ENCODE data around the gene NUP62CL.
A peak's percentile ranks its signal among the peaks of the same experiment; 100 is the strongest.
"Not testable (repeated sequence)": the region's sequence is repeated elsewhere in the genome, so short reads cannot be mapped to it uniquely, and the experiment has no call there.

NUP62CL gene

DNA sequence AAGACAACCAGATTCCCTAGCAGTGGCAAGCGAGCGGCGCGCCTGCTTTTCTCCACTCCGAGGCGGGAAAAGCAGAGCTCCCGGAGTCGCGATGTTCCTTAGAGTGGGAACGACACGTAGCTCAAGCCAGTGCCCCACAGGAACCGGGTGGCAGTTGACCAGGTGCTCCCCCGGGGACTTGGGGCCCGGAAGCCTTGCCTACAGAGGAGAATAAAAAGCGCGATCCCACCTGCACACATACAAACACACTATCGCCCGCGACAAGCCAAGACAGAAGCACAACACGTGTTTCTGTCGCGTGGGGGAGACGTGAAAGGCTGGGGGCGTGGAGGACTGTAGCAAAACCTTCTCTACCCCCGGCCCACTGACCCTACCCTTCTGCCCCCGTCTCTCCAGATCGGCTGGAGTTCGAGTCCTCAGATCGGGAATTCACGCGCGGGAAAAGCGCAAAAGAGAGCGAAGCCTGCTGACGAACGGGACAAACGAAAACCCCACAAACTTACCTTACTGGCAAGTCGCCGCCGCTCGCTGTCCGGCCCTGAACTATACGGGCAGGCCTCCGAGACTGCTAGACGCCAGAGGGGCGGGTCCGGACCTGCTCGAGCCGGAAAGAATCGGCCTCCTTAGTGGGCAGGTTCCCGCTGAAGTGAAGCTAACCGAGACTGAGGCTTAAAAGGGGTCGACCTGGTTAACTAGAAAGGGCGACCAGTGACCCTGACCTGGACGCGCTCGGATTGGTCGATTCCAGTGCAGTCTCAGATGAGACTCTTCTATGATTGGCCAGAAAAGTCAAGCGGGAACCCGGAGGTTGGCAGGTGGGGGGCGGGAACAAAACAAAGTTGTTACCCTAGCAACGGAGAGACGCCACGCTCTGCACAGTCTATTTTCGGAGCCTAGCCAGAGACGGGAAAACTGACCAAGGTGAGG lies at the start of gene NUP62CL, which contains the start of gene DNAAF6:
Gene NUP62CL (minus strand): TSS at position 664 of the 927 bp plus-strand sequence. CDS start 31,287 bp downstream, outside the sequence.
Gene DNAAF6 (plus strand): TSS at position 842 of the 927 bp plus-strand sequence. CDS start 6,265 bp downstream, outside the sequence.
- peak; percentile 28 for DNase-seq

DNA sequence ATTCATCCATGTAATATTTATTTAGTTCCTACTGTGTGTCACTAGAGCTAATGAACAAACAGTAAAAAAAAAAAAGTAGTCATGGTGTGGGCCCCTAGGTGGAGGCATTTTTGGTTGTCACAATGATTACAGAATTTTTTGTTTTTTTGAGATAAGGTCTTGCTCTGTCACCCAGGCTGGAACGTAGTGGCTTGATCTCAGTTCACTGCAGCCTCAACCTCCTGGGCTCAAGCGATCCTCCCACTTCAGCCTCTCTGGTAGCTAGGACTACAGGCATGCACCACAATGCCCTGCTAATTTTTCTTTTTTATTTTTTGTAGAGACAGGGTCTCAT lies 22.2 kb upstream of the NUP62CL start:
- no peak for DNase-seq

DNA sequence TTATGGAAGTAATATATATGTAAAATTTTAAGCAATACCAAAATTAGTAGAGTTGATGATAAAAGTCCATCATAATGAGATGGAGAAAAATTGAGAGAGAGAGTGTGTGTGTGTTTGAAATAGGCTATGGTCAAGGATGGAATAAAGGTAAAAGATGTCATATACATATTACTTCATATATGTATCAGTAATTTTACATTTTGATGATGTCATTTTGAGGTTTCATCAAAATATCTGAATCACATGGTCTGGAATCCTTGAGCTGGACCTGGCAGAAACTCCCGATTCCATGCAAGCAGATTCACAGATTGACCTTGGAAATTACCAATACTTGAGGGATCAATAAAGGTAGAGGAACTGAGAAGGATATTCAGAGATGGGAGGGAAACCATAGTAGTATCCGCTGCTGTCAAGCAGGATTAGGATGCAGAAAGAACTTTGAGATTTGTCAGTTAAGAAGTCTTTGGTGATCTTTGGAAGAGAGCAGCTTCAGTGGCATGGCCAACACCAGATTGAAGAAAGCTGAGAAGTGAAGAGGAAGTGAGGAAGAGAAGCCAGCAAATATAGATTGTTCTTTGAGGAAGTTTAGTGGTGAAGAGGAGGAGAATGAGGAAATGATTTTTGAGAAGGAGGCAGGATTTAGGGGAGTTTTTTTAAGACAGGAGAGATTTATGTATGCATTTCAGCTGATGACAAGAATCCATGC lies 21.7 kb upstream of the NUP62CL start:
- DNase-seq, result no peak

GRCh38 chrX:107226757-107227156 lies 20.5 kb upstream of the NUP62CL start:
- DNase-seq, result no peak

GRCh38 chrX:107213477-107213876 lies 7.2 kb upstream of the NUP62CL start:
- no peak for DNase-seq

DNA sequence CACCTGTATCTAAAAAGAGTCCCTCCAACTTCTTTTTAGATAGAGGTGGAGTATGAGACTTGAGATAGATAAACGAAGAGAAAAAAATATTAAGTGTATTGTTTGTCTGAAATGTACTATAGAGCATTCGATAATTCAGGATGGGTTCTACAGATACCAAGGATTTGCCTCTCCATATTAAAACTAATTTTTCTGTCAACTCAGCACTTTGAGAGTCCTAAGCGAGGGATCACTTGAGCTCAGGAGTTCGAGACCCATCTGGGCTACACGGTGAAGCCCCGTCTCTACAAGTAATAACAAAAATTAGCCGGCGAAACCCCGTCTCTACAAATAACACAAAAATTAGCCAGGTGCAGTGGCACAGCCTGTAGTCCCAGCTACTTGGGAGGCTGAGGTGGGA lies 1.7 kb upstream of the NUP62CL start:
- no peak for DNase-seq

- no peak for DNase-seq
These were observed 856 bp upstream of the NUP62CL start for GRCh38 chrX:107207089-107207488.

GRCh38 chrX:107206697-107207065 lies 448 bp upstream of the NUP62CL start:
- DNase-seq, result no peak

DNA sequence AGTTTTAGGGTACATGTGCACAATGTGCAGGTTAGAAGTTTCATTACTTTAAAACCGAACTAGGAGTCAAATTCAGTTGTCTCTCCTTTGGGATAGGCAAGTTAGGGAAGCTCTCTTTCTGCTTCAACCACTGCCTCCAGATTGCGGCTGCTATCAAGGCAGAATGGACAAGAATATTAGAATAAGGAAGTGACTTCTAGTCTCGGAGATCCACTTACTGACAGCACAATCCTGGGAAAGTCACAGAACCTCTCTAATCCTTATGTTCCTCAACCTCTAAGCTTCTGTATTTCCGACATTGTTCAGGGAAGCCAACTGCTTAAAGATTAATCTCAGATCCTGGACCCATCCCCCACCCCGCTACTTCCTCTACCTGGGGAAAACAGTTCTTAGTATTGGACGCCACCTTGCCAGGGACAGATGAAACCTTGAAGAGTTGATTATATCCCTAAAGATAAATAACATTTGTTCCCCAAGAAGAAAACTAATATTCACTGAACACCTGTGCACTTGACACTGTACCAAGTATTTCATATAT lies 2.1 kb downstream of the NUP62CL start:
- DNase-seq, result no peak

GRCh38 chrX:107199491-107199890 lies 6.7 kb downstream of the NUP62CL start:
- DNase-seq, result no peak

DNA sequence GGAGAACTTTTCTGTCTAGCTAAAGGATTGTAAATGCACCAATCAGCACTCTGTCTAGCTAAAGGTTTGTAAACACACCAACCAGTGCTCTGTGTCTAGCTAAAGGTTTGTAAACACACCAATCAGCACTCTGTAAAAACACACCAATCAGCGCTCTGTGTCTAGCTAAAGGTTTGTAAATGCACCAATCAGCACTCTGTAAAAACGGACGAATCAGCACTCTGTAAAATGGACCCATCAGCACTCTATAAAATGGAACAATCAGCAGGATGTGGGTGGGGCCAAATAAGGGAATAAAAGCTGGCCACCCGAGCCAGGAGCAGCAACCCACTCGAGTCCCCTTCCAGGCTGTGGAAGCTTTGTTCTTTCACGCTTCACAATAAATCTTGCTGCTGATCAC lies 8.2 kb downstream of the NUP62CL start:
- not testable (repeated sequence) for DNase-seq

GRCh38 chrX:107197319-107197718 lies 8.9 kb downstream of the NUP62CL start:
- no peak for DNase-seq

- DNase-seq, result no peak
These were observed 34.7 kb downstream of the NUP62CL start for GRCh38 chrX:107171369-107172102.

DNA sequence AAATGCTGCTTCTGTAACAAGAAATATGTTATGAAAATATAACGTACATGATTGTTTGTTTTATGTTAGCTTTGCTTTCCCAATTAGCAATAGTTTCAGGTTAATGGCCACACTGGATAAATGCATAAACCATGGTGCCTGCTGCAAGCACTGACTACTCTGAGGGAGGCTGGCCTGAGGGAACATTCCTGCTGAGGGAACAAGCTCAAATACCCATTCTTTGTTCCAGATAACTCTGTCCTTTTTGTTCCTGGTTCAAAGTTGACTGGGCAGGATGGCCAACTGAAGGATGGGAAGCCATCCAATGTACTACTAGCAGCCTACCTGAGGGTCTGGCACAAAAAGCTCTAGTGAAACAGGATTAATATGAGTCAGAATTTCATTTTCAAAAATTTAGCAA lies 37.5 kb downstream of the NUP62CL start:
- no peak for DNase-seq

- no peak for DNase-seq
These were observed 38.0 kb downstream of the NUP62CL start for GRCh38 chrX:107168257-107168656.

DNA sequence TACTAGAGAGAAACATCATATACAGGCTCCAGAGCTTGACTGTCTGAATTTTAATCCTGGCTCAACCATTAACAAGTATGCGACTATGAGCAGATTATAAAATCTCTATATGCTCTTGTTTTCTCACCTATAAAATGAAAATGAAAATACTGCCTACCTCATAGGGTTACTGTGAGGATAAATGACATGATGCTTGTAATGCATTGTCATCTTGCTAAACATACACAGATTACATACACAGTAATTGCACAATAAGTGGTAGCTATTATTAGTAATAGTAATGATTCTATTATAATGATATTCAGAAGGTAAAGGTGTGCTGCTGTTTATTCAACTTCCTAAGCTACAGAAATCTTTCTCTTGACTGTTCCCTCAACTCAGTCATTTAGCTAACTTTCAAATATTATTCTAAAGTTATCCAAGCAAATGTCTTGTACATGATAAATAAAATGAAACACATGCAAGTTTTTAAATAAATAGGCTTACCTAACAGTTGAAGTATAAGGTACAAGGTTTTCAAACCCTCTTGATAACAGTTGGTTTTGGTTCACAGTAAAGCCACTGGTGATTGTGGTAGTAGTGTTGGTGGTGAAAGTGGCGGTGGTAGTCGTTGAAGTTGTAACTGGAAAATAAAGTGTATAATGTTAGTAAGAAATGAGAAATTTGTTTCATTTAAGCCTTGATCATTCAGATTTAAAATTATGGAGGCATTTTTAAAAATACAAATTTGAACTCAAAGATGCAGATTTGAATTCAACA lies 38.9 kb downstream of the NUP62CL start:
- DNase-seq, result no peak

- not testable (repeated sequence) for DNase-seq
These were observed 48.6 kb downstream of the NUP62CL start for GRCh38 chrX:107157618-107158017.

DNA sequence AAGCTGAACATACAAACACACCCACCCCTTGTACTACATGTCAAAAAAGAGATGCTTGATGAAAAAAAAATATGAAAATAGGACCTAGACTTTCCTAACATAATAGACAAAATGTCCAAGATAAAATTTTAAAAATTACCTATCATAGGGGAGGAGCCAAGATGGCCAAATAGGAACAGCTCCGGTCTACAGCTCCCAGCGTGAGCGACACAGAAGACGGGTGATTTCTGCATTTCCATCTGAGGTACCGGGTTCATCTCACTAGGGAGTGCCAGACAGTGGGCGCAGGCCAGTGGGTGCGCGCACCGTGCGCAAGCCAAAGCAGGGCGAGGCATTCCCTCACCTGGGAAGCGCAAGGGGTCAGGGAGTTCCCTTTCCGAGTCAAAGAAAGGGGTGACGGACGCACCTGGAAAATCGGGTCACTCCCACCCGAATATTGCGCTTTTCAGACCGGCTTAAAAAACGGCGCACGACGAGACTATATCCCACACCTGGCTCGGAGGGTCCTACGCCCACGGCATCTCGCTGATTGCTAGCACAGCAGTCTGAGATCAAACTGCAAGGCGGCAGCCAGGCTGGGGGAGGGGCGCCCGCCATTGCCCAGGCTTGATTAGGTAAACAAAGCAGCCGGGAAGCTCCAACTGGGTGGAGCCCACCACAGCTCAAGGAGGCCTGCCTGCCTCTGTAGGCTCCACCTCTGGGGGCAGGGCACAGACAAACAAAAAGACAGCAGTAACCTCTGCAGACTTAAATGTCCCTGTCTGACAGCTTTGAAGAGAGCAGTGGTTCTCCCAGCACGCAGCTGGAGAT lies 50.4 kb downstream of the NUP62CL start:
- DNase-seq, result not testable (repeated sequence)

DNA sequence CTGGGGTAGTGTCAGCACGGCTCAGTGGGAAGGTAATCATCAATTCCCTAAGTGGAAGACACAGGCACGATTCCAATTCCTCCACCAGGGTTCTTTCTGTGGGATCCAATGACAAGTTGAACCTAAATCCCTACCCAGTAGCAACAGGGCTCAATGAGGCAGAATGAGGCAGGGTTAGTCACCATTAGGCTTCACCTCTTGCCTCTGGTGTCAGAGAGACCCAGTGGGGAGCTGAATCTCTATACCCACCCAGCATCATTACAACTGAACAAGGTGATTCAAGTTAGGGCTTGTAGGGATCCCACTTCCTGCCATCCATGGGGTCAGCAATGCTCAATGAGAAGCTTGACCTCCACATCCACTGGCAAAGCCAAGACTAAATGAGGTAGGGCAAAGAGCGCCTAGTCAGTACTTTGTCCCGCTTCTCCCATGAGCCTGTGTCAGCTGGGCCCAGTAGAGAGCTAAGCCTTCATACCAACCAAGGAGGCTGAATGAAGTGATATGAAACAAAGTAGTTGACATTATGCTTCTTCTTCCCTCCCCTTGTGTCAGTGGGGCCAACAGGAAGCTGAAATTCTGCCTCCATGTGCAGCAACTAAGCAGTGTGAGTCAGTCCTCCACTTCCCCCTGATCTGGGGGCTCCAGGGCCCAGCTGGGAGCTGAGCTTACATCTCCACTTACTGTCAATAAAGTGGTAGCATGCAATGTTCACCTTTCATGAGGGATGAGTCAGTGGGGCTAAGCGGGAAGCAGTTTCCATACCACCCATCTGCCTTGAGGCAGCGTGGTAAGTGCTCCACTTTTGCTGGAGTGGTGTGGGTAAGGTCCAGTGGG lies 51.2 kb downstream of the NUP62CL start:
- peak; percentile 36 for DNase-seq

GRCh38 chrX:107153005-107153404 lies 53.2 kb downstream of the NUP62CL start:
- no peak for DNase-seq

Measured in T1000 (cell line).